Natural killer cell (primary cell): ENCODE data around the gene CAMK1. TPM values are rescaled to one million over a fixed set of nuclear protein-coding genes. Genes with fewer than 3 reads are reported as not detected.

Experiments used
- ATAC-seq, 3 donors: fragments of 150-1000 bp in 2 of 3; fragments of 200-7000 bp in 1 of 3; cut with Tn5 transposase; 1 replicate in 1 of 3; 2 replicates in 2 of 3; pipeline ENCODE4 v1.10.0; 2021; ENCODE audit warnings: mild to moderate bottlenecking in 2 of 3, moderate library complexity in 2 of 3
- DNase-seq, 2 donors: peaks; one replicate each; pipeline versions ENCODE4 v3.0.0 to v3.0.0-alpha.2; 2013 to 2021; ENCODE audit warnings: mixed read lengths in 1 of 2
- H3K27ac ChIP-seq: one replicate; pipeline ENCODE4 v1.5.1; 2013; ENCODE audit warnings: mild to moderate bottlenecking, low read length
- H3K27me3 ChIP-seq: one replicate; pipeline ENCODE4 v1.6.1; 2013; ENCODE audit warnings: low read length; ENCODE audit not compliant: control insufficient read depth, insufficient read depth
- H3K36me3 ChIP-seq: one replicate; pipeline ENCODE4 v1.6.1; 2013; ENCODE audit warnings: low read length; ENCODE audit not compliant: control insufficient read depth, insufficient read depth
- H3K4me1 ChIP-seq: one replicate; pipeline ENCODE4 v1.6.1; 2013; ENCODE audit warnings: low read length; ENCODE audit not compliant: control insufficient read depth, insufficient read depth
- H3K4me3 ChIP-seq: one replicate; pipeline ENCODE4 v1.5.1; 2013; ENCODE audit warnings: low read length
- H3K9me3 ChIP-seq: one replicate; pipeline ENCODE4 v1.6.1; 2013; ENCODE audit warnings: low read length; ENCODE audit not compliant: control insufficient read depth, insufficient read depth
- H3K27ac Mint-ChIP-seq, 2 donors: one replicate each; pipeline ENCODE4 v1.8.0; 2022; ENCODE audit warnings: mild to moderate bottlenecking in 2 of 2, mixed read lengths in 2 of 2, moderate library complexity in 1 of 2
- H3K27me3 Mint-ChIP-seq, 2 donors: one replicate each; pipeline ENCODE4 v1.8.0; 2022; ENCODE audit warnings: low read depth in 2 of 2, mixed read lengths in 2 of 2
- H3K36me3 Mint-ChIP-seq: one replicate; pipeline ENCODE4 v1.8.0; 2022; ENCODE audit warnings: mixed read lengths
- H3K4me1 Mint-ChIP-seq, 2 donors: one replicate each; pipeline ENCODE4 v1.8.0; 2022; ENCODE audit warnings: mixed read lengths in 2 of 2
- H3K4me3 Mint-ChIP-seq: one replicate; pipeline ENCODE4 v1.8.0; 2022; ENCODE audit warnings: mild to moderate bottlenecking, moderate library complexity, mixed read lengths
- H3K9me3 Mint-ChIP-seq, 2 donors: one replicate each; pipeline ENCODE4 v1.8.0; 2022; ENCODE audit warnings: mixed read lengths in 2 of 2
- WGBS: methylation state at CpG from one replicate; pipeline ENCODE4 v1.1.7; 2013; ENCODE audit warnings: missing lambda C conversion rate; ENCODE audit not compliant: insufficient coverage; 5-methylcytosine and 5-hydroxymethylcytosine counted together
- intact Hi-C: fragments of 100-400 bp; cut with micrococcal nuclease; formaldehyde crosslinking; loops from one replicate; pipeline ENCODE4 v1.14.2; 2022
- total RNA-seq, 4 donors: library from RNA; stranded (reverse); fragments of 120-200 nt in 1 of 4; gene quantifications; one replicate each; pipeline versions ENCODE4 v1.2.3 to v1.2.4, GENCODE V29; 2013 to 2022
- TF ChIP-seq, protein P1 (sequence below): fragments of 200-600 bp; IDR thresholded peaks from one replicate; pipeline ENCODE4 v1.8.0; 2022; ENCODE audit warnings: antibody characterized with exemption

Gene CAMK1
- total RNA-seq, 3 donors from 2014 or later (not counting 1 experiment from before 2014, with no cell fraction given) = 7.4 to 20.4 (median 8.7) TPM

DNA sequence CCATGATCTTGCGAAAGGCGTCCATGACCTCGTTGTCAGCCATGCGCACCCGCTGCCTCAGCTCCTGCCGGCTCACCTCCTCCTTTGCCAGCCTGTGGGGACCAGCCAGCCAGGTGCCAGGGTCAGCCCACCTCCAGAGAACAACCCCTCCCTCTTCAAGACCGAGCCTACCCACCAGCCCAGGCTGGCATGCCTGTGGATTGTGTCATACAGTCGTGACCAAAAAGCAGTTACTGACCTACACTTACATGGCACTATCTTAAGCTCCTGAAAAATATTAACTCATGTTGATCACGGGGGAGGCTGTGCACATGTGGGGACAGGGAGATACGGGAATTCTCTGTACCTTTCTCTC is 10.7 kb upstream of the CAMK1 start:
- no peak overlapping the region for H3K4me3 ChIP-seq
- H3K4me3 Mint-ChIP-seq = peak overlapping the region; percentile 80
- H3K36me3 ChIP-seq = peaks cover 27% of the 10 kb centered on the region
- intact Hi-C loops = no loop called here
- H3K9me3 ChIP-seq = no peaks in the 10 kb centered on the region
- ATAC-seq (peak in 1 of 3 donors; percentile 17), DNase-seq (no peak)
- no peaks in the 10 kb centered on the region for H3K27me3 Mint-ChIP-seq
- WGBS = 36% methylated on average over 10 of the region's 10 CpGs
- H3K4me1 ChIP-seq = peaks cover 49% of the 10 kb centered on the region
- H3K36me3 Mint-ChIP-seq = peaks cover 4% of the 10 kb centered on the region
- peak overlapping the region; percentile 94 to 99 for H3K27ac Mint-ChIP-seq
- TF ChIP-seq, protein P1, sequence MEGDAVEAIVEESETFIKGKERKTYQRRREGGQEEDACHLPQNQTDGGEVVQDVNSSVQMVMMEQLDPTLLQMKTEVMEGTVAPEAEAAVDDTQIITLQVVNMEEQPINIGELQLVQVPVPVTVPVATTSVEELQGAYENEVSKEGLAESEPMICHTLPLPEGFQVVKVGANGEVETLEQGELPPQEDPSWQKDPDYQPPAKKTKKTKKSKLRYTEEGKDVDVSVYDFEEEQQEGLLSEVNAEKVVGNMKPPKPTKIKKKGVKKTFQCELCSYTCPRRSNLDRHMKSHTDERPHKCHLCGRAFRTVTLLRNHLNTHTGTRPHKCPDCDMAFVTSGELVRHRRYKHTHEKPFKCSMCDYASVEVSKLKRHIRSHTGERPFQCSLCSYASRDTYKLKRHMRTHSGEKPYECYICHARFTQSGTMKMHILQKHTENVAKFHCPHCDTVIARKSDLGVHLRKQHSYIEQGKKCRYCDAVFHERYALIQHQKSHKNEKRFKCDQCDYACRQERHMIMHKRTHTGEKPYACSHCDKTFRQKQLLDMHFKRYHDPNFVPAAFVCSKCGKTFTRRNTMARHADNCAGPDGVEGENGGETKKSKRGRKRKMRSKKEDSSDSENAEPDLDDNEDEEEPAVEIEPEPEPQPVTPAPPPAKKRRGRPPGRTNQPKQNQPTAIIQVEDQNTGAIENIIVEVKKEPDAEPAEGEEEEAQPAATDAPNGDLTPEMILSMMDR = no peak
- H3K9me3 Mint-ChIP-seq = no peaks in the 10 kb centered on the region
- H3K4me1 Mint-ChIP-seq = peaks cover 52 to 57% of the 10 kb centered on the region in 2 donors
- no peaks in the 10 kb centered on the region for H3K27me3 ChIP-seq
- H3K27ac ChIP-seq = peak overlapping the region; percentile 92

DNA sequence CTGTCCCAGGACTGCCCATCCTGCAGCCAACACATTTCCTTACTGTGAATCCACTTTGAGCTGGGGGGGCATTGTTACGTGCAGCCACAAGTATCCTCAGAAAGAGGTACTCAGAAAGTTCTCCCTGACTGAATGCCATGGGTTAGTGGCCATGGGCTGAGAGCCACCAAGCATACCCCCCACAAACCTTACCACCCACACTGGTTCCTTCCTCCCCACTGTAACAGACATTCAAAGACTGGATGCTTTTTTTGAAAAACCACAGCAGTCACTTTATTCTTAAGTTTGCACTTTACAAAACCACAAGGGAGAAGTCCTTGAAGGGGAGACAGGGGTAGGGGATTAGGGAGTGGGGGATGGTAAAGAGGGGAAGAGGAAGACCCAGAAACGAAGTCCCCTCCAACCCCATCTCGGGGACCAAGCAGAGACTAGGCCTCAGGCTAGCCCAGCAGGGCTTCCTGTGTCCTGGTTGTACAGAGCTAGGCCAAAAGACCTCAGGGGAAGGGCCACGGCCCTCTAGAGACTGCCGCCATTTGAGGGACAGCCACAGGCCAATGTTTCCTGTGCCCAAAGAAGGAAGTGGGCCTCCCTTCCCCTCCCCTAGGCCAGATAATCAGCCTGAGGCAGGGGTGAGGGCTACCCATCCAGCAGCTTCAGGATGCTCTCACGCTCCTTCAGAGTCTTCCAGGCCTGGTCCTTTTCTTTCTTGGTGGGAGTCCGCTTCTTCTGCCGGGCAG is 10.1 kb upstream of the CAMK1 start:
- intact Hi-C loops = no loop called here
- Histone ChIP-seq H3K9me3 (no peaks in the 10 kb centered on the region), H3K4me3 (no peak overlapping the region), H3K4me1 (peaks cover 49% of the 10 kb centered on the region), H3K27me3 (no peaks in the 10 kb centered on the region), H3K27ac (peak overlapping the region; percentile 92), H3K36me3 (peaks cover 21% of the 10 kb centered on the region)
- Mint-ChIP-seq H3K9me3 (no peaks in the 10 kb centered on the region), H3K27me3 (no peaks in the 10 kb centered on the region), H3K4me3 (peak overlapping the region; percentile 80), H3K4me1 (peaks cover 50 to 57% of the 10 kb centered on the region in 2 donors), H3K27ac (peak overlapping the region; percentile 94 to 99), H3K36me3 (no peaks in the 10 kb centered on the region)
- 15% methylated on average over 8 of the region's 8 CpGs for WGBS
- ATAC-seq = peak; percentile 79 to 89 (median 83)
- DNase-seq = peak; percentile 49 to 52
- TF ChIP-seq, protein P1 = no peak

DNA sequence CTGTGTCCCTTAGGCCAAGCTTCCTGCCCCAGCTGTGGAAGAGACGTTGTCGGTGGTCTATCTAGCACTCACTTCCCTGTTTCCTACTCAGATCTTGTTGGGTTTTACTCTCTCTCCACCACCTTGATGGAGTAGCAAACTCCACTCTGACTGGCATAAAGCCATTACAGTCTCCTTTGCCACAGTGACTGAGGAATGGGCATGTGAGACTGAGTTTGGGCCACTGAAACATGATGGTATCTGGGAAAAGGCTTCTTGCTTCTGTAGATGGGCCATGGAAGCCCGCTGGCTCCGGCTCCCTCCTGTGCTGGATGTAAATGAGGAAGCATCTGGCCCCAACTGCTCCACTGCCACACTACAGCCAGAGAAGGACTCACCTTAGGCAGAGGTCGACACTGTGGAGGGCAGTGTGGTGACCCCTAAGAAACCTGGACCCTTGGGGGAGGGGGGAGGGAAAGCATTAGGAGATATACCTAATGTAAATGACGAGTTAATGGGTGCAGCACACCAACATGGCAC is 9.4 kb upstream of the CAMK1 start:
- H3K4me1 ChIP-seq = peaks cover 49% of the 10 kb centered on the region

More for the DNA sequence above, 9.4 kb upstream of the CAMK1 start:
- H3K4me3 Mint-ChIP-seq = peak overlapping the region; percentile 80
- no peaks in the 10 kb centered on the region for H3K27me3 Mint-ChIP-seq
- intact Hi-C loops = no loop called here
- H3K9me3 ChIP-seq = no peaks in the 10 kb centered on the region
- 22% methylated on average over 2 of the region's 6 CpGs for WGBS
- TF ChIP-seq, protein P1 = no peak
- H3K36me3 ChIP-seq = peaks cover 17% of the 10 kb centered on the region
- H3K36me3 Mint-ChIP-seq = no peaks in the 10 kb centered on the region
- H3K4me3 ChIP-seq = no peak overlapping the region
- H3K9me3 Mint-ChIP-seq = no peaks in the 10 kb centered on the region
- ATAC-seq (no peak), DNase-seq (no peak)
- peak overlapping the region; percentile 92 for H3K27ac ChIP-seq
- H3K27ac Mint-ChIP-seq = peak overlapping the region; percentile 94 to 99
- H3K4me1 Mint-ChIP-seq = peaks cover 50 to 57% of the 10 kb centered on the region in 2 donors
- H3K27me3 ChIP-seq = no peaks in the 10 kb centered on the region
